Germinal center (tissue), 1 donor: Measurements from ENCODE around the gene TSPYL6.

Experiments used
- DNase-seq: peaks from one replicate; pipeline ENCODE4 v3.0.0; 2012; ENCODE audit warnings: mixed read lengths, low spot score

Gene TSPYL6

DNA sequence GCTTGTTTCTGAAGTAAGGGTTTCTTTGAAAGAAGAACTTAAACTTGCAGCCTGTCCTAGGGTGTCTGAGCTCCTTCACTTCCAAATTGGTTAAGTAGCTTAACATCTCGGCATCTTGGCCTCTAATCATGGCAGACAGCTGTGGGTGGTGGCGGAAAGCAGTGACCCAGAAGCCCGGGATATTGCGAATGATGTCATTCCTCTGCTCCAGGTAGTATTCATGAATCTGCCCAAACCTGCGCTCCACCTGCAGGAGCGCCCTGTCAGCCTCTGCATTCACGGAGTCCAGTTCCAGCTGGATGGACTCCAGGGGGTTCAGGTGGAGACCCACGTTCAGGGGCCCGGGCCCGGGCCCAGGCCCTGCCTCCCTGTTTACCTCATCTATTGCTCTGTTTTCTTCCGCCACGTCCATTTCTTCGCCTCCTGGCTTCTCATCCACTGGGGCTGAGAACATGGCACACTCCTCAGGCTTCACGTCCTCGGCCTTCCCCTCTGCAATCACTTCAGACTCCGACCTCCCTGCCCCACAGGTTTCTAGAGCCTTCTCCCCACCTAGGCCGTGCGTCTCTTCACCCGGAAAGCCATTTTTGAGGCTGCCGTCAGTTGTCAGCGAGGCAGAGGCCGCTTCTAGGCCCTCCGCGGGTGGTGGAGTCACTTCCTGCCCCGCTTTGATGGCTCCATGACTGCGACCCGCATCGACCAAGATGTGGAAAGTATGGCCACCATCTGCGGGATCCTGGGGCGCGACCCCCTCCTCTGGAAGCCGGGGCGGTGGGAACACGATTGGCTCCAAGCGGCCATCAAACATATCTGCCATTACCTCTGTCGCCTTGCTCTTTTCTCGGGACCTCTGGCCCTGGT lies 569 bp downstream of the TSPYL6 start:
- no peak for DNase-seq

DNA sequence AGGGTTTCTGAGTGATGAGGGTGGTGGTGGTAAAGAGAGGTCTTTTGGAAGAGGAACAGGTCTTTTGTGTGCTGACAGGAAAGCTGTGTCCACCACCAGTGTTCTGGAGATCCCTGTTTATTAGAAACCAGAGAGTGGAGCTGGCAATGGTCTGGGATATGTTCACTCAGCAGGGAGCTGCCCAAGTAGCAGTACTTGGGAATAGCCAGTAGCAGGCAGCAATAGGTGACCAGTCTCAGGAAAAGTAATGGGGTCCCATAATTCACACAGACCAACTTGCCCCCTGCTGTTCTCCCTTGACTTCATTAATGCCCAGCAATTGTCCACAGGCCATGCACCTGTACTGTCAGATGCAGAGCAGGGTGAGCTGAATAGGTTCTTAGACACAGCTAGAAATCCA lies 1.8 kb downstream of the TSPYL6 start:
- DNase-seq, result no peak

DNA sequence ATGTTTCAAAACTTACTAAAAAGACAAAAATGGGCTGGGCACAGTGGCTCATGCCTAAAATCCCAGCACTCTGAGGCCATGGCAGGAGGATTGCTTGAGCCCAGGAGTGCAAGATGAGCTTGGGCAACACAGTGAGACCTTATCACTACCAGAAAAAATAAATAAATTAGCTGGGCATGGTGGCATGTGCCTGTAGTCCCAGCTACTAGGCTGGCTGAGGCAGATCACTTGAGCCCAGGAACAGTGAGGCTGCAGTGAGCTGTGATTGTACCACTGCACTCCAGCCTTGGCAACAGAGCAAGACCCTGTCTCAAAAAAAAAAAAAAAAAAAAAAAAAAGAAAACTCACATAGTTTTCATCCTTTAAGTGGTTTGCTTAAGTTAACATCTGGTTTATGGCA lies 6.4 kb downstream of the TSPYL6 start:
- DNase-seq, result no peak

DNA sequence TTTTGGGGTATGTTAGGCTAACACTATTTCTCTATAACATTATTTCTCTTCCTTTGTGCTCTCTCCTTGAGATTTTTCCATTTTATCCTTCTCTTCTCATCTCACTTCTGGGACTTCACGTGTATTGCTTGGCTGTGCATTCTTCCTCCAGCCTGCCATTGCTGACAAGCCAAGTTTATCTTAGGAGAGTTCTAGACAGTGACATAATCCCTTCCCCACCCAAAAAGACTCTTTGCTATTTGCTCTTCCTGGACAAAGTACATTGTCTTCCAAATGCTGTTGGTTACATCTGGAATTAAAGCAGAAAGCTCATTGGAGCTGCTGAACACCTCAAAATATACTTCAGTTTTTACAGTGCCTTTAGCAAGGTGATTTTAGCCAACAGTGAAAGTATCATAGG lies 8.9 kb downstream of the TSPYL6 start:
- DNase-seq, result no peak

DNA sequence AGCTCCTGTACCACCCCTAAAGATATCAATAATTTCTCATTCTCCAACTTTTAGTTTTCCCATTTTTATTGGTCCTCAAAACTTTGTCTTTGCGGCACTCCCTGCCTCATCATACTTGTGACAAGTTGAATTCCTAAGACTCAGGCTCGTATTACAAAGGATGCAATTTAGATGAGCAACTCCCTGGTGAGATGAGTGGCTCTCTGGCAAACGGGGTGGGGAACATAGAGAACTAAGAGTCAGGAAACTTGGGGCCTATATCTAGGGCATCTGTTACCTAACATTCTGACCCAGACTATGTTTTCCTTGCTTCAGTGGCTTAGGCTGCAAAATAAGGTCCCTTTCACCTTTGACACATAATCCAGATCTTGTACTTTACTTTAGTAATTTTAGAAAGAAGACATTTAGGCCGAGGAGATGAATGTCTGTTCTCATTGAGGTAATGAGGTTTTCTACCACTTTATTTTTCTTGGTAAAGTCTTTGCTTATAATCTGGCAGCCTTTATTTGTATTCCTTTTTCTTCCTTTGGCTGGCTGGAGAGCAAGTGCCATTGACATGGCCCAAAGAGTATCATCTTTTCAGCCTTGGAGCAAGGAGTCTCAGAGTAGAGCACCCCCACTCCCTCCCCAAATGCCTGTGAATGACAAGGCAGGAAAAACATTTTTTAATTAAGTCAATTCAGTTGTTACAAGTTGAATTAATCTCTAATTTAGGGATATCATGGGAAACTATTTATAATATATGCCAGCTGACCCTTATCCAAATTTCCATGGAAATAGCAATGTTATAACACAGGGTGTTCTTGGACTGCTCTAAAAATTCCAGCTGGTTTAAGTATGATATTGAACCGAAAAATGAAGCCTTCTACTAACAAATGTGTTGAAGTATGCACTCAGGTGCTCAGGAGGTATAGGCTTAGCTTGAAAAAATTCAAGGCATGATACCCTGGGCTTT lies 15.2 kb downstream of the TSPYL6 start:
- DNase-seq, result no peak

DNA sequence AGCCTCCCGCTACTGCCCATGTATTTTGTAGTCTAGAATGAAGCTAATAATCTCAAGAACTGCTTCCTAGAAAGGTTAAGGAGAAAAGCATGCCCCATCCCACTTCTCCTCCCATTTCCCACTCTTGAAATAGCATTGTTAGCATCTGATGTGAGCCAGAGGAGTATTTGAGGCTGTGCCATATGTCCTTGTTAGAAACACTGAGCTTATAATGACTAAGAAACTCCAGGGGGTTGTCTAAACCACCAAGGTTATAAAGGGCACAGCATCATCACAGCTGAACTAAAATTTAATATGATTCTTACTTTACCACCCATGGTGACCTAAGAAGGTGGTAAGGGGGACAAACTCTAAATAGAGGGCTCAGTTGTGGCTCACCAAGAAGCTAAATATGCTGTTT lies 16.6 kb downstream of the TSPYL6 start:
- no peak for DNase-seq

DNA sequence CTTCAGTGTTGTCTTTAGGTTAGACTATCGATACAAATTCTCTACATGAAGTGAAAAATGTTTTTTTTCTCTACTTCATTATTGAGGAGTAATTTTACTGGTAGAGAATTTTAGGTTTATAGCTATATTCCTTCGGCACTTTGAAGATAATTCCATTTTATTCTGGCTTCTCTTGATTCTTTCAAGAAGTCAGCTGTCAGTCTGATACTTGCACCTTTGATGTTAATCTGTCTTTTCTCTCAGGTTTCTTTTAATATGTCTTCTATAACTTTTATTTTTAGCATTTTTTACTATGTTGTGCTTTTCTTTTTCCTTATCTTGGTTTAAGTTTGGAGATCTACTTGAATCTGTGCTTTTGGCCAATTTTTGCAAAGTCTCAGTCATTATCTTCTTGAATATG lies 18.6 kb downstream of the TSPYL6 start:
- no peak for DNase-seq

DNA sequence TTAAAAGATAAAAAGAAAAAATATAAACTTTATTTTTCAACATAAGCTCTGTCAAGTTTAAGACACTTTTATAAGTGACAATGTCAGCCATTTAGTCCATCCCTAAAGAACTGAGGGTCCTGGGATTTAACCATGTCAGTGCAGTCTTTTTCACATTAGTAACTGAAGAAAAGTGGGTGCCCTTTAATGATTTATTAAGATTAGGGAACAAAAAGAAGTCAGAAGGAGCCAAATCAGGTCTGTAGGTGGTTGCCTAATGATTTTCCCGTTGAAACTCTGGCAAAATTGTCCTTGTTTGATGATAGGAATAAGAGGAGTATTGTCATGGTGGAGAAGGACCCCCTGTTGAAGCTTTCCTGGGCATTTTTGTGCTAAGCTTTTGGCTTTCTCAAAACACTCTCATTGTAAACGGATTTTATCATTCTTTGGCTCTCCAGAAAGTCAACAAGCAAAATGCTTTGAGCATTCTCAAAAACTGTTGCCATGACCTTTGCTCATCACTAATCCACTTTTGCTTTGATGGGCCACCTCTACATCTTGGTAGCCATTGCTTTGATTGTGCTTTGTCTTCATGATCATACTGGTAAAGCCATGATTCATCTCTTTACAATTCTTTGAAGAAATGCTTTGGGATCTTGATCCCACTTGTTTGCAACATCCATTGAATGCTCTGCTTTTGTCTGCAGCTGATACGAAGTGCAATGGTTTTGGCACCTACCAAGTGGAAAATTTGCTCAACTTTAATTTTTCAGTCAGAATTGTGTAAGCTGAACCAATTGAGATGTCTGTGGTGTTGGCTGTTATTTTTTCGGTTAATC lies 22.0 kb downstream of the TSPYL6 start:
- no peak for DNase-seq

DNA sequence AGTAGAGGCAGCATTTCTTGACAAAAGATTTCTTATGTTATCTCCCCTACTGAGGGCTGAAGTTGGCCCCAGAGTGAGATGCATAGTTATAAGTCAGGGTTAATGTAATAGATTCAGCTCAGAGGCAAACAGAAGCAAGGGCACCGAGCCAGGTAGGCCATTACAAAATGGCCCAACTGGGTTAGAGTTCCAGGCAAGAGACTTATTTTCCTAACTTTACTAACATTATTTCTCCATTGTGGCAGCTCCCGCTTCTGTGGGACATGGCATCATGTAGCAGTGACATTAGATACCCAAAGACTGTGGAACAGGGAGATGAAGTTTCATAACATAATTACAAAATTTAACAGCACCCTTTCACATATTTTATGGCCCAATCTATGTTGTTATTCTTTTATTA lies 27.1 kb downstream of the TSPYL6 start:
- no peak for DNase-seq

DNA sequence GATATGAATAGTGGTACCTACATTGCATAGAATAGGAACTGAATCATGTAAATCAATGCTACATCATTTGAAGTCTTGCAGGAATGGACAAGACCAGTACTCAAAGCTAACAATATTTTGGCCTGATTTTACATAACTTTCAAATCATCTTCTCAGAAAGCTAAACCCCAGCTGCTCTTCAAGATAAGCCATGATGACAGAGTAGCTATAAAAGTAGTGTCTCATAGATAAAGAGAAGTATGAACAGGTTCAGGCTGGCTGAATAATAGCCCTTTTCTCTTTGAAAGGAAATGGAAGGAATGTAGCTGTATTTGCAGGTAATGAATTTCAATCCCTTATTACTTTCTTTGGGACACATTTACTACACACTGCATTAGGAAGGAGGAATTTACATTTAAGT lies 28.2 kb downstream of the TSPYL6 start:
- DNase-seq, result no peak

DNA sequence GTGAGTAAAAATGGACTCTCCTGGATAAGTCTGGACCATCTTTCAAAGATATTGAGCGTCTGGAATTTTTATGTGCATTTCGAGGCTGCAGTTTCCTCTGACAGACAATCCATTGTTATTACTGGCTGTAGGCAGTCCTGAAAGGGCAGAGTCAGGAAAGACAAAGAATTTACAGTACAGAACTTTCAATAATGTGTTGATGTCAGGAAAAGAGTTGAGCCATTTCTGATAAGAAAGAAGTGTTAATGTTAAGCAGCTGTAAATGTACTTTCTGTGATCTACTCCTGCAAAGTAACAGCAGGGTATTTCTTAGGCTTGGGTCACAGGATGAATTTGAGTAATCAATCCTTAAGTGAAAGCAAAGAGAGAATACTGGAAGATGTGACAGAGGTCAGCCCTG lies 29.8 kb downstream of the TSPYL6 start:
- no peak for DNase-seq

DNA sequence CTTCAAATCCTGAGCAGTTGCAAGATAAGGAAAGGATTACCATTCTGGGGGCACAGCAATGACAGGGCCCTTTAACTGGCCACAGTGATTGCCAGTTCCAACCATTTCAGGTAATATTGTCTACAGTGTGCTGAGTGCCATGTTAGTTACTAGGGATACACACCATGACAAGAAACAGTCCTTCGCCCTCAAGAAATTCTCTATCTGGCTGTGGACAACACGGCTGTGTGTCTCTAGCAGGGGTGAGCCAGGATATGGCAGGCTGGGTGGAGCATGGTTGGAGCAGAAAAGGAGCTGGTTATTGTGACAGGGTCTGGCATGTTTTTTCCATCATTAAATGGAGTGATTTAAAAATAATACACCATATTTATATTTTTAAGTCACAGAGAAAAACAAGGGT lies 31.0 kb downstream of the TSPYL6 start:
- no peak for DNase-seq

DNA sequence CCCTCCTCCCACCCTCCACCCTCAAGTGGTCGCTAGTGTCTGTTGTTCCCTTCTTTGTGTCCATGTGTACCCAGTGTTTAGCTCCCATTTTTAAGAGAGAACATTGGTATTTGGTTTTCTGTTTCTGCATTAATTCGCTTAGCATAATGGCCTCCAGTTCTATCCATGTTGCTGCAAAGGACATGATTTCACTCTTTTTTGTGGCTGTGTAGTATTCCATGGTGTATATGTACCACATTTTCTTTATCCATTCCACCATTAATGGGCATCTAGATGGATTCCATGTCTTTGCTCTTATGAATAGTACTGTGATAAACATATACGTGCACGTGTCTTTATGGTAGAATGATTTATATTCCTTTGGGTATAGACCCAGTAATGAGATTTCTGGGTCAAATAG lies 42.9 kb downstream of the TSPYL6 start:
- no peak for DNase-seq

DNA sequence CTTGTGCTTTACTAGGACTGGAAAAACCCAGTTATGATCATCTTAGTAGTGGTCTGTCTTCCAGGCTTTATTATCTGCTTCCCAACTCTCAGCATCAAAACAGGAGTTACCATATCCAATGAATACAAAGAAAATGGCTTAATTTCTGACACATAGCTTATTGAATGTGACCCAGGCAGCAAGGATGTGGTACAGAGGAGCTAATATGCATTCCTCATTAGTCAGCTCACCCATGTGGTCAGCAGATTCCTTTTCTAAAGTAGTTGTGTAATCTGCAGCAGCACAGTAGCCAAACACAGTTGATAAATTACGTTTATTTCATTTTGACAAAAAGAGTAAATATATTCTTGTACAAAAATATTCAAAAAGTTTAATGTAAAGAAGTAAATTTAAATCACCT lies 43.6 kb downstream of the TSPYL6 start:
- DNase-seq, result no peak

DNA sequence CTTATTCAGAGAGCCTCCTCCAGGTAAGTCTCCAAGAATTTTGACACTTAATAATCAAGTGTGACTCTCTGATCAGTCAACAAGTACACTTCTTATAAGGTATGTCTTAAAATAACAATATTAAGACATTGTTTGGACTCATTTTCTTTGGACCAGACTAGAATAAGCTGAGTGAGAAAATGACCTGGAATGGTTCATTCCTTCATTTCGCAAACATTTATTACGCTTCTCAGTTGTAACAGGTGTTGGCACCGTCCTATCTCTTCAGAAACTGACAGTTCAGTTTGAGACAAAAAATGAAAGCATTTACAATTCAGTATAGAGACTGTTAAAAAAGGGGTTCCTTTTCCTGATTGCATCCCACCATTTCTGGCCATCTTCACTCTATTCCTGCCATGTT lies 46.6 kb downstream of the TSPYL6 start:
- no peak for DNase-seq

DNA sequence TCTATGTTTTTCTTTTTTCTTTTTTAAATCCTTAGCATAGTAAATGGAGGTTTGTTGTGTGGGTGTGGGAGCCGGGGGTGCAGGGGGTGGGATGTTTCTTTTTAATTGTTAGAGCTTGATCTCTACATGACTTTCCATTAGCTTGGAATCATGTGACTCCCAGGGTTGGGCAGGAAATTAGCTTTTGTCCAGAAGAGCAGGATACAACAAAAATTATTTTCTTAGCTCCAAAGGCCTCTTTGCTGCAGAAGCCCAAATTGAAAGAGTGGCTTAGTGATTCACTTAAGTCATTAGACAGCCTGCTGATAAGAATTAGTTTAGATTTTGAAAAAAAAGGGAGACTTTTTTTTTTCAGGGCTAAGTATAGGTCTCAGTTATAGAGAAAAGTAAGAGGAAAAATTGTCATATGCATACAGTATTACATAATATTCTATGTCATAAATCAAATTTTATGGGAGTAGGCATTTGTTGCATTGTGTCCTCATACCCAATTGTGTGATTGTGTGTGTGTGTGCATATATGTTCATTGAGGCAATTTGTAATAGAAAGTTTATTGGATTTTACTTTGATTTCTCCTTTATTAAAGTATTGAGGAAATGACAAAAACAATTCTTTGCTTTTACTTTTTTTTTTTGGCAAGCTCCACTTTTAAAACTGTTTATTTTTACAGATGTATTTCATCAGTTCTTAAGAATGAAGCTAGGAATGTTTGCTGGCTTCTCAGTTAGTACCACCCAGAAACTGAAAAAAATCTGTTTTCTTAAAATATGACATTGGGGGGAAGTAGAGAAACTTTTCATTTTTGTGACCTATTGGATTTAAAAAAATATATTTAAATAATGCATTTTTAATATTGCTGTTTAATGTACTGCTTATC lies 47.4 kb downstream of the TSPYL6 start:
- DNase-seq, result no peak

DNA sequence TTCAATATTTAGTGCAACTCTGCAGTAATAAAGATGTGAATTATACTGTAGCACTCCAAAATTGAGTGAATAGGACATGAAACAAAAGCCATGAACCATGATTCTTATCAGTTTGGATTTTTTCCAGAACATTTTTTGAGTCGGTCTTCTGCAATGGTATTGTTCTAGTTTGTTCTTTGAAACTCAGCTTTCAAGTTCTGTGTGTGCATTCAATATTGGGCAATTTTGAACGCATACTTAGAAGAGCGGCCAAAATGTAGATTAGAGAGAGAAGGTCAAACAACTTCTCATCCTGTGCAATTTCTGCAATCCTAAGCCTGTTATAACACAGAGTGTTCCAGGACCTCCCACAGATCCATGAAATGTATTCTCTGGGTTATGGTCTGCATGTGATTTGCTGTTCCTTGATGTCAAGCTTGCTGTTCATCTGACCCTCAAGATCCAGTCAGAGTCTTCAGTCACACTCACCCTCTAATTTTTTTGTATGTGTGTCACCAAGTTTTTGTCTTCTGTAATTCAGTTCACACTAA lies 48.3 kb downstream of the TSPYL6 start:
- no peak for DNase-seq

DNA sequence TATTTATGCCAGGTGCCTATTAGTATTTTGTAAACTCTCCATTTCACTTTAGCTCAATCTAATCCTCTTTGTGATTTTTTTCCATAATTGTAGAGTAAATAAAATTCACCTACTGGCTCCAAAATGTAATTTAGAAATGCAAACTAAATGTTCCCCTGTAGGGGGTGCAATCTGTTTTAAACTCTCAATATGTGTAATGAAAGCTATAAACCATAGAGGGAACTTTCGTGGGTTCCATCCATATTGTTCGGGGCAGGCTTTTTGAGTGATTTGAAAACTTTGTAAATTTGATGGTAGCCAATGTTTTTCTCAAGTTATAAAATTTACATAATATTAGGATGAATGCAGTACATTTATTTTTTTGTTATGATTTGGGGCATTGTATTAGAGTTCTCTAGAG lies 49.4 kb downstream of the TSPYL6 start:
- DNase-seq, result peak; percentile 35

DNA sequence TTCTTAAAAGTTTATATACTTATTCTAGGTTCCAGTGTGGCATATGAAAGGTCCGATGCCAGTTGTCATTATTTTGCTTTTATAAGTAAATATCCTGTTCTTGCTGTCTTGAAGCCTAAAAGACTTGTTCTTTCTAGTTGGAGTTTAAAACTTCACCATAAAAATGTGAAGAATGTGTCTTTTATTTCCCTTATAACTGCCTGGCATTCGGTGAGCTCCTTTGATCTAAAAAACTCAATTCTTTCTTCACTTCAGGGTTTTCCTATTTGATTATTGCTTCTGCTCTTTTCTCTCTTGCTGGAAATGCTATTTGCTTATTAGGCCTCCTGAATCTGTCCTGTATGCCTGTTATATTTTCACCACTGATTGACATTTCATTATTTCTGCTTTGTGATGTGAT lies 51.6 kb downstream of the TSPYL6 start:
- no peak for DNase-seq
